DOHH2 (cell line): ENCODE measurements around the gene DDR2.

Source experiments
- EZH2phosphoT487 ChIP-seq: fragments of 200-600 bp; sonication (generic); IDR thresholded peaks from 2 replicates; pipeline ENCODE4 v1.6.1; 2017; ENCODE audit warnings: borderline replicate concordance, mild to moderate bottlenecking, antibody characterized with exemption, low read length, moderate library complexity, mixed read lengths
- TF ChIP-seq, protein P1 (sequence below): fragments of 200-600 bp; sonication (generic); IDR thresholded peaks from one replicate; pipeline ENCODE4 v1.5.1; 2014; ENCODE audit warnings: antibody characterized with exemption, mild to moderate bottlenecking, low read depth, low read length; ENCODE audit not compliant: poor library complexity, severe bottlenecking

DNA sequence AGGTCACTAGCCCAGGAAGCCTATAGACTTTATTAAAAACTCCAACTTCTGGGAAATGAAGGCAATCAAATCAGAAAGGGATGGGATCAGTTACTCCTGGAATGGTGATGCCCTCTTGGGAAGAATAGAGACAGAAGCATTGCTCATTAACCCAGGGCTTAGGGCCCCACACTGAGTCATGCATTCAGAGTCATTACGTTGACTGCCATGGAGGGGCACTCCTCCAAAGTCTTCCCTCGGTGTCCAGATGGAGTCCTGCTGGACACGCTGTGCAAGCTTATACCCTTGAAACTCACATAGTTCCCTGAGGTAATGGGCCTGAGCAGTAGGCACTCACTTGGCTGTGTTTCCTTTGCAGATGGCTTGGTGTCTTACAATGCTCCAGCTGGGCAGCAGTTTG lies 123.0 kb downstream of the DDR2 start:
- TF ChIP-seq, protein P1, sequence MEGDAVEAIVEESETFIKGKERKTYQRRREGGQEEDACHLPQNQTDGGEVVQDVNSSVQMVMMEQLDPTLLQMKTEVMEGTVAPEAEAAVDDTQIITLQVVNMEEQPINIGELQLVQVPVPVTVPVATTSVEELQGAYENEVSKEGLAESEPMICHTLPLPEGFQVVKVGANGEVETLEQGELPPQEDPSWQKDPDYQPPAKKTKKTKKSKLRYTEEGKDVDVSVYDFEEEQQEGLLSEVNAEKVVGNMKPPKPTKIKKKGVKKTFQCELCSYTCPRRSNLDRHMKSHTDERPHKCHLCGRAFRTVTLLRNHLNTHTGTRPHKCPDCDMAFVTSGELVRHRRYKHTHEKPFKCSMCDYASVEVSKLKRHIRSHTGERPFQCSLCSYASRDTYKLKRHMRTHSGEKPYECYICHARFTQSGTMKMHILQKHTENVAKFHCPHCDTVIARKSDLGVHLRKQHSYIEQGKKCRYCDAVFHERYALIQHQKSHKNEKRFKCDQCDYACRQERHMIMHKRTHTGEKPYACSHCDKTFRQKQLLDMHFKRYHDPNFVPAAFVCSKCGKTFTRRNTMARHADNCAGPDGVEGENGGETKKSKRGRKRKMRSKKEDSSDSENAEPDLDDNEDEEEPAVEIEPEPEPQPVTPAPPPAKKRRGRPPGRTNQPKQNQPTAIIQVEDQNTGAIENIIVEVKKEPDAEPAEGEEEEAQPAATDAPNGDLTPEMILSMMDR = no peak
- TF ChIP-seq EZH2phosphoT487 = no peak
